Measurements from ENCODE around the gene AGAP3.

The AGAP3 gene

DNA sequence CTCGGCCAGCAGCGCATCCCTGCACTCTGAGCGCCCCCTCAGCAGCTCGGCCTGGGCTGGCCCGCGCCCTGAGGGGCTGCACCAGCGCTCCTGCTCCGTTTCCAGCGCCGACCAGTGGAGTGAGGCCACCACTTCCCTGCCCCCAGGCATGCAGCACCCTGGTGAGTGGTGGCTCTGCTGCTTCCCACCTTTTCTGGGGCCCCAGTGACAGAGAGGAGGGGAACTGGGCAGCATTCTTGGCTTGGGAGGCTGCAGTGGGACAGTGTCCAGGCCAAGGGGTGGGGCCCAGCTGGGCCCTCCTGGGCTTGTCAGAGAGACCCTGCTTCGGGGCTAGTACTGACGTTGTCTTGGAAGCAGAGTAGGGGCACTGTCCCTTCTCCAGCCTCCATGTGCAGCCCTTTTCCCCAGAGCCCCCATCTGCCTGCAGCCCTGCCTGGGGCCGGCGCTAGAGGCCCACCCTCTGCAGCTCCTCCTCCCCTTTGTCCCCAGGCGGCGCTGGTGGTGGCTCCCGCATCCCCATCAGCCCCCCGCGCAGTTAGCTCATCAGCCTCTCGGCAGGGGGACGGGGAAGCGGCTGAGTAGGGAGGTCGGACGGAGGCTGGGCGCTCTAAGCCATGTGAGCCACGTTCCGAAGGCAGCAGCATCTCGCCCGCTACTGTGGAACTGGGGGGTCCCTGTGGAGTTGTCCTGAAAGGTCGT lies 52.0 kb downstream of the AGAP3 start:
- DNase-seq, result no peak

DNA sequence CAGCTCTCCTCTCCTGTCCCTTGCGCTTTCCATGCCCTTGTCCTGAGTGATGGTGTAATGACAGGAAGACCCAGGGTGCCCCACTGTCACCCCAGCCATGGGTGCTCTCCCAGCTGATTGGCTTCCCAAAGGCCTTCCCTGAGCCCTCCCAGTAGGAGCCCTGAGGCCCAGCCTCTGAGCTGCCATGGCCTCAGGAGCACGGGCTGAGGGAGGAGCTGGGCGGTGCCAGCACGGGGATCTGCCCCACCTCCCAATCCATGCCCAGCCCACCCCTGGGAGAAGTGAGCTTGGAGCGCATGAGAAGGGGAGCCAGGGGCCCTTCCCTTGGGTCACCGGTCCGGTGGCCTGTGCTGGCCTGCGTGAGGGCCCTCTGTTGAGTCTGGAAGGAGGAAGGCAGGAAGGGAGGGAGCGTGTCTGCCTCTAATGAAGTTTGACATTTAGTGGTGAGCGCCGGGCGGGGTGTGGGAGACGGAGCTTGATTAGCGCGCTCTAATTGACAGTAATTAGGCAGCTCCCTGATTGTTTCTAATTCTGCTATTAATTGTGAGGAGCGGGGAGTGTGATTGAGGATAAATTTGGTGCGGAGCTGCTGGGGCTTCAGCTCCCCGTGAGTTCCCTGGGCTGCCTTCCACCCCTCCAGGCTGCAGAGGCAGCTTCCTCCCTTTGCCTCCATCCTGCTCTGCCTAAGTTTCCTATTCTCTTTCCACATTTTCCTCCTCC lies 53.0 kb downstream of the AGAP3 start:
- no peak for DNase-seq

DNA sequence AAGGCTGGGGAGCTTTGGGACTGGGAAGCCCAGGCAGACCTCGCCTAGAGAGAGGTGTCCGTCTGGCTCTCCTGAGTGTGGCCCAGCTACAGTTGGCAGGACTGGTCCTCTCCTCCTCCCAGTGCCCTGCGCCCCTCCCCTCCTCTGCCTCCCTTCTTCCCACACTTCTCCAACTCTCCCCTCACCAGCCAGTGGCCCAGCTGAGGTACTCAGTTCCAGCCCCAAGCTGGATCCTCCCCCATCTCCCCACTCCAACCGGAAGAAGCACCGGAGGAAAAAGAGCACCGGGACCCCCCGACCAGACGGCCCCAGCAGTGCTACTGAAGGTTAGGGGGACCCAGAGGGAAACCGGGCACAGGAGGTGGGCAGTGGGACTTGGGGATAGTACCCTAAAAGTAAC lies 53.5 kb downstream of the AGAP3 start:
- no peak for DNase-seq

GRCh38 chr7:151140826-151141225 lies 54.6 kb downstream of the AGAP3 start:
- DNase-seq, result no peak

DNA sequence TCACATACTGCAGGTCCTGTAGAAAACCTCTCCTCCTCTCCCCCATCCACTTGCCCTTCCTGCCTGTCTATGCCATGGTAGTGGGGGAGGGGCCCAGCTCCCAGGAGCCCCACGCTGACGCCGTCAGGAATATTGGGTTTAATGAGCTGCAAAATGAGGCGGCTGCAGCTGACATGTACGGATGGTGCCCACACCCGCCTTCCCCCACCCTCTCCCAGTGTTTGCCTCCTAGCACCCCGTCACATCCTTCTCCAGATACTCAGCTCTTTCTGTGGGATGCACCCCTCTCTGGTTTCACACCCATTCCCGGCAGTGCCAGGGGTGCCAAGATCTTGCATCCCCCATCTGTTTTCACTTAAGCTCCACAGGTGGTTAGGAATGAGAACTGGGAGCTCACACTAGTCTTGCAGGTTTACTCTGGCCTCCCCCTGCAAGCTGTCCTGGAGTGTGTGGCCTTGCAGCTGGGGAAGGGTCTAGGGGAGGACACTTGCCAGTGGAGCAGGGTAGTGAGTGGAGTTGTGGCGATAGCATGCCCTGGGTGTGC lies 55.1 kb downstream of the AGAP3 start:
- no peak for DNase-seq

DNA sequence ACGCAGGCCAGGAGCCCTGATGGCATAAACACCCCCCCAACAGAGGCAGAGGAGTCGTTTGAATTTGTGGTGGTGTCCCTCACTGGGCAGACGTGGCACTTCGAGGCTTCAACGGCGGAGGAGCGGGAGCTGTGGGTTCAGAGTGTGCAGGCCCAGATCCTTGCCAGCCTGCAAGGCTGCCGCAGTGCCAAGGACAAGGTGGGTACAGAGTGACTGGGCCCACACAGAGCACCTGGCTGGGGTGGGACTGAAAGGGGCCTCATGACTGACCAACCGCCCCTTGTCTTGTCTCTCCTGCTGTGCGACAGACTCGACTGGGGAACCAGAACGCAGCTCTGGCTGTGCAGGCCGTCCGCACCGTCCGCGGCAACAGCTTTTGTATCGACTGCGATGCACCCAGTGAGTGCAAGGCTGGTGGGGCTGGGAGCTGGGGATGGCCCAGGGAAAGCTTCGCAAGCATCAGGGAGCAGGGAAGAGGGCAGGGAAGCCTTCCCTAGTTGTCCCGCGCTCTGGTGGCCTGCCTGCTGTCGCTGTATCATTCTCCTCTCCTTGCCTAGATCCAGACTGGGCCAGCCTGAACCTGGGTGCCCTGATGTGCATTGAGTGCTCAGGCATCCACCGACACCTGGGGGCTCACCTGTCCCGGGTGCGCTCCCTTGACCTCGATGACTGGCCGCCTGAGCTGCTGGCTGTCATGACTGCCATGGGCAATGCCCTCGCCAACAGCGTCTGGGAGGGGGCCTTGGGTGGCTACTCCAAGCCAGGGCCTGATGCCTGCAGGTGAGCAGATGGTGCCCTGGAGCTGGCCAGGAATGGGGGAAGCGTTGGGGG lies 55.8 kb downstream of the AGAP3 start:
- DNase-seq, result no peak

DNA sequence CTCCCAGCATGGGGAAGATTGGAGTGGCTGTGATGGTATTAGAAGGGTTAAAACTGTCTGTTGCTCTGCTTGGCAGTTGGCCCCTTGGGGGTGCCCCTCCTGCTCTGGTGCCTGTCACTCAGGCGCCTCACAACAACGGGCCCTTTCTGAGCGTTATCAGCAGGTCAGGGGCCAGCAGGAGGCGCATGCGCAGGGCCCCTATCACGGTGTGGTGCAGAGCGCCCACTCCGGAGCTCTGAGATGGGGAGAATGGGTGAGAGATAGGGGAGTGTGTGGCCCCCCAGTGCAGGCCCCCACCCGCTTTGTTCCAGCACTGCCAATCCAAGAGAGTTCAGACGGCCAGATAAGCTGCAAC lies 56.4 kb downstream of the AGAP3 start:
- no peak for DNase-seq

DNA sequence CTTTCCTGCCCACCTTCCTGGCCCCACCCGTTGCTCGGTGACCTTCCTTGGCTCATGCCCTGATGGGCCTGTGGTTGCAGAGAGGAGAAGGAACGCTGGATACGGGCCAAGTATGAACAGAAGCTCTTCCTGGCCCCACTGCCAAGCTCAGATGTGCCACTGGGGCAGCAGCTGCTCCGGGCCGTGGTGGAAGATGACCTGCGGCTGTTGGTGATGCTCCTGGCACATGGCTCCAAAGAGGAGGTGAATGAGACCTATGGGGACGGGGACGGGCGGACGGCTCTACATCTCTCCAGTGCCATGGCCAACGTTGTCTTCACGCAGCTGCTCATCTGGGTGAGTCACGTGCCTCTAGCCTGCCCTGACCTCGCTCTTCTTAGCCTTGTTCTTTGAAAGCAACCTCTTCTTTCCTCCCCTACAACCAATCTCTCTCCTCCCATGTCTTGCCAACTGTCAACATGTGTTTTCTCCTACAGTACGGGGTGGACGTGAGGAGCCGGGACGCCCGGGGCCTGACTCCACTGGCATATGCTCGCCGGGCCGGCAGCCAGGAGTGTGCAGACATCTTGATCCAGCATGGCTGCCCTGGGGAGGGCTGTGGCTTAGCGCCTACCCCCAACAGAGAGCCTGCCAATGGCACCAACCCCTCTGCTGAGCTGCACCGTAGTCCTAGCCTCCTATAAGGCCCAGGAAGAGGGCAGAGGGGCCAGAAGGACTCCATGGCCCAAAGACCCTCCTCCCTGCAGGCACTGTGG lies 57.2 kb downstream of the AGAP3 start:
- no peak for DNase-seq

- DNase-seq, result no peak
Observed at GRCh38 chr7:151144387-151144786, 58.1 kb downstream of the AGAP3 start.

GRCh38 chr7:151146761-151147160 lies 60.5 kb downstream of the AGAP3 start:
- DNase-seq, result no peak

DNA sequence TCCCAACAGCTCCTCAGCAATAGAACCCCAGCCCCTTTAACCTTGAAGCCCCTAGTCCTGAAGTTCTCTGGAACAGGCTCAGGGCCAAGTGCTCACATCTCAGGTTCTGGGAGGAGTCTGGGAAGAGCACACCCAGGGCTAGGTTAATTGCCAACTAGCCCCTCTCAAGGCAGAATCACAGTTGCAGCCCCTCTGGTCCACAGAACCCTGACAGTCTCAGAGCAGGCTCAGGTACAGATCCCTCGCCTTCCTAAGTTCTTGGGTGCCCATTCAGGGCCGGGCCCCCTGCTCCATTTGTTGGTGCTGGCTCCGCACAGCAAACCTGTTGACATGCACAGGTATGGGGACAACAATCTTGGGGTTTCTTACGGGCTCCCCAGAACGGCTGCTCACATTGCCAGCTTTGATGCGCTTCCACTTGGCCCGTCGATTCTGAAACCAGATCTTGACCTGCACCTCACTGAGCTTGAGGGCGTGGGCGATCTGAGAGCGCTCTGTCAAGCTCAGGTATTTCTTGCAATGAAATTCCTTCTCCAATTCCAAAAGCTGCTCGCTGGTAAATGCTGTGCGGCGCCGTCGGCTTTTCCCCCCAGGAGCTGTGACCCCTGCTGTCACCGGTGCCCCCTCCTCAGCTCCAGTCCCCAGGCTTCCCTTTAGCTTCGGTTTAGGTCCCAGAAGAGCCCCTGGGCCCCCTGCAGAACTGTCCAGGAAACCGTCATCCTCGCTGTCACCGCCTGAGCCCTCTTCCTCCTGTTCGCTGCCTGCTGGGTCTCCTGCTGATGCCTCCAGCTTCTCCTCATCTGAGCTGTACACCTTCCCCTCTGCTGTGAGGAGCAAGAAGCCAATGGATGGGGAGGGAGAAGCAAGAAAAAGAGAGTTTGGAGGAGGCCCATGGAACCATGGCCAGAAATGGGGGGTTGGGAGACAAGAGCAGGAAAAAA lies 62.3 kb downstream of the AGAP3 start:
- DNase-seq, result no peak

GRCh38 chr7:151150388-151150787 lies 64.1 kb downstream of the AGAP3 start:
- no peak for DNase-seq

DNA sequence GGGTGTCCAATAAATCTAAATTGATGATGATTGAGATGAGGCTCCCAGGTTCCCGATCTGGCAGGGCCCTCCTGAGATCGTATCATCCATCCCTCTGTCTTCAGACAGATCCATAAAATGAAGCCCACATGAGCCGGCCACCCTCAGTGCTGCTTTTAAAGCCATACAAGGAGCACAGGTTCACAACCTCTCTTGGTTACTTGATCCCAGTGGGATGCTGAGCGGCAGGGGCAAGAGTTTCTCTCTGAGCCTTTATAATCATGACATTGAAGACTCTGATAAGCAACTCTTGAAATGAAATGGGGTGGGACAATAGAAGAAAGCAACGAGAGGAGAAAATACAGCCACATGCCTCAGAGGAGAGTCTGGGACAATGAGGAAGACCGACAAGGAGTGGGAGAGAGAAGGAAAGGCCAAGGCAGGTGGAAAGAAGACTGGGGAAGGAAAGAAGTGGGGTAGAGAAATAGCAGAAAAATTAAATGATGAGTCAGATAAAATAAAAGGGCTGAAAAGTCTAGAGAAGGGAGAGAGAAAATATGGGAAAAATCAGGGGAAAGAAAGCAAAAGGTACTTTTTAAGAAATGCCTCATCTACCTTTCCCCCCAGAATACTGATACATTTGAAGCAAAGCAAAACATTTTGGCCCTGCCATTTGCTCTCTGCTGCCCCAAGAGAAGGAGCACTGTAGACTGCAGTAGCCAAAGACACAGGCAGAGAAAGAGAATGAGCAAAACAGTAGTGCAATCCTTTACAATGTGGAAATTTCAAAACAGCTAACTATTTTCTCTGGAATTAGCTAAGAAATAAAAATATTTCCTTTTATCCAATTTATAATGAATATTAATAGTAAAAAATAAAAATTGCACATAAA lies 66.6 kb downstream of the AGAP3 start:
- no peak for DNase-seq

- DNase-seq, result no peak
Observed at GRCh38 chr7:151157645-151158329, 71.5 kb downstream of the AGAP3 start.

GRCh38 chr7:151161757-151162156 lies 75.5 kb downstream of the AGAP3 start:
- DNase-seq, result no peak

DNA sequence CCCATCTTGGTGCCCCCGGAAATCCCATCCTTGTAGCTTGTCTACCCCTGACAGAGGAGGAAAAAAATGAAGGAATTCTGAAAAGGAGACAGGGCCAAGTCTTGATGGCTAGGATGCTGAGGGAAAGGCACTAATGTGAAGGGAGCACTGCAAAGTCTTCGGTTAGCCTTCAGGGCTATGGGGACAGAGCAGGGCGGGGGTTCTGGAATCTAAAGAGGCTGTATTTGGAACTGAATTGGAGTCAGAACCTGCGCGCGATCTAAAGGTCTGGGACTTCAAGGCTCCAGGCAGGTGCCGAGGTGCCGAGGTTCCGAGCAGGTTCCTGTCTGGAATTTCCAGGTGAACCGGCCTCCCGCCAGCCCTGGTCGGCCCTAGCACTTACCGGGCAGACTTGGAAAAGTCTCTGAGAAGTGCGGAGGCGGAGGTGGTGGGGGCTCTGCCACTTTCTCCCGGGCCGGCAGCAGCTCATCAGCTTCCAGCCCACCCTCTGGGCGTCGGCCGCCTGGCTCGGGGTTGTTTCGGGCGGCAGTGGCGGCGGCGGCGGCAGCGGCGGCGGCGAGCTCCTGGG lies 80.4 kb downstream of the AGAP3 start:
- no peak for DNase-seq

- DNase-seq, result no peak
Observed at GRCh38 chr7:151167197-151167961, 81.1 kb downstream of the AGAP3 start, which contains the start of gene GBX1. Gene GBX1 (minus strand): TSS chr7:151167694. CDS start chr7:151167548, 146 bp downstream.

- DNase-seq, result no peak
Observed at GRCh38 chr7:151168003-151168786, 81.9 kb downstream of the AGAP3 start.

Measured in NCI-H2081 treated with DMSO at 0.1 percent for 48 hours (cell line).